ENCODE measurements around the gene NECTIN3. TPM values are rescaled to one million over a fixed set of nuclear protein-coding genes. Genes with fewer than 3 reads are reported as not detected.

The NECTIN3 gene
- total and polyA plus RNA-seq, 10 of the 15 experiments (the other 5 are each of a cell fraction or from before 2014, with no cell fraction given), result 0.21 TPM; not detected in 9

- Histone ChIP-seq H3K4me2 (ENCODE audit: control insufficient read depth, insufficient read depth) (no peak overlapping the region), H3K9me3 (replicated peaks; ENCODE audit: control insufficient read depth, insufficient read depth, low read length) (no peaks in the 10 kb centered on the region), H3K79me2 (ENCODE audit: control insufficient read depth, insufficient read depth, low read length) (no peaks in the 10 kb centered on the region), H3K27me3 (replicated peaks in 1 of 2; ENCODE audit: control insufficient read depth in 2 of 2, insufficient read depth in 2 of 2, low read length in 1 of 2) (no peaks in the 10 kb centered on the region), H4K20me1 (ENCODE audit: control insufficient read depth, insufficient read depth) (no peaks in the 10 kb centered on the region), H3K9ac (ENCODE audit: control insufficient read depth, insufficient read depth, low read length) (no peak overlapping the region), H2AFZ (ENCODE audit: control insufficient read depth, low read depth, low read length) (no peak overlapping the region), H3K36me3 (ENCODE audit: control insufficient read depth in 2 of 2, insufficient read depth in 2 of 2, low read length in 1 of 2) (no peaks in the 10 kb centered on the region), H3K4me3 (no peak overlapping the region), H3K27ac (ENCODE audit: control insufficient read depth, insufficient read depth) (no peak overlapping the region), H3K4me1 (ENCODE audit: control insufficient read depth, insufficient read depth, low read length) (no peaks in the 10 kb centered on the region)
- ATAC-seq (no peak), DNase-seq (ENCODE audit: low read depth, low spot score) (no peak), FAIRE-seq (no peak)
- 5% methylated on average over 1 of the region's 1 CpG for WGBS (ENCODE audit: insufficient coverage, insufficient replicate concordance, low lambda C conversion rate, missing lambda C conversion rate)
- ChIA-PET POLR2A (no interaction called here), RAD21 (ENCODE audit: unreplicated experiment) (no interaction called here), CTCF (no interaction called here), SMC1A (ENCODE audit: uncharacterized antibody, unreplicated experiment) (interaction anchor here (1.7 kb wide), 1 partner anchor 16 kb away, joined by 4 read pairs; no protein-coding TSS in a partner anchor)
- in situ Hi-C loops (cut with MboI), result no loop called here
- no TSS peak for BruUV-seq (replicated peaks)
- intact Hi-C loops (cut with micrococcal nuclease; ENCODE audit: unreplicated experiment), result no loop called here
- TF ChIP-seq BHLHE40 (IDR thresholded peaks at IDR 0.05; ENCODE audit: borderline replicate concordance in 1 of 2, low read depth in 2 of 2, low read length in 1 of 2) (no peak), SRF (IDR thresholded peaks at IDR 0.05; ENCODE audit: low read depth in 2 of 2, low read length in 2 of 2) (no peak), POU2F2 (IDR thresholded peaks at IDR 0.05; ENCODE audit: borderline replicate concordance, low read depth, low read length) (no peak), EZH2 (IDR thresholded peaks at IDR 0.05; ENCODE audit: borderline replicate concordance, control insufficient read depth, low read depth, low read length) (no peak), REST (IDR thresholded peaks at IDR 0.05; ENCODE audit: low read depth, low read length) (no peak), HDAC2 (IDR thresholded peaks at IDR 0.05) (no peak), SIX5 (IDR thresholded peaks at IDR 0.05; ENCODE audit: low read depth, low read length, severe bottlenecking) (no peak), ZNF592 (IDR thresholded peaks at IDR 0.05) (no peak), CBX5 (IDR thresholded peaks at IDR 0.05; ENCODE audit: low read depth) (no peak), KDM1A (IDR thresholded peaks at IDR 0.05; ENCODE audit: borderline replicate concordance) (no peak), CBX3 (IDR thresholded peaks at IDR 0.05; ENCODE audit: borderline replicate concordance, low read depth) (no peak)
- TF ChIP-seq, protein P1, sequence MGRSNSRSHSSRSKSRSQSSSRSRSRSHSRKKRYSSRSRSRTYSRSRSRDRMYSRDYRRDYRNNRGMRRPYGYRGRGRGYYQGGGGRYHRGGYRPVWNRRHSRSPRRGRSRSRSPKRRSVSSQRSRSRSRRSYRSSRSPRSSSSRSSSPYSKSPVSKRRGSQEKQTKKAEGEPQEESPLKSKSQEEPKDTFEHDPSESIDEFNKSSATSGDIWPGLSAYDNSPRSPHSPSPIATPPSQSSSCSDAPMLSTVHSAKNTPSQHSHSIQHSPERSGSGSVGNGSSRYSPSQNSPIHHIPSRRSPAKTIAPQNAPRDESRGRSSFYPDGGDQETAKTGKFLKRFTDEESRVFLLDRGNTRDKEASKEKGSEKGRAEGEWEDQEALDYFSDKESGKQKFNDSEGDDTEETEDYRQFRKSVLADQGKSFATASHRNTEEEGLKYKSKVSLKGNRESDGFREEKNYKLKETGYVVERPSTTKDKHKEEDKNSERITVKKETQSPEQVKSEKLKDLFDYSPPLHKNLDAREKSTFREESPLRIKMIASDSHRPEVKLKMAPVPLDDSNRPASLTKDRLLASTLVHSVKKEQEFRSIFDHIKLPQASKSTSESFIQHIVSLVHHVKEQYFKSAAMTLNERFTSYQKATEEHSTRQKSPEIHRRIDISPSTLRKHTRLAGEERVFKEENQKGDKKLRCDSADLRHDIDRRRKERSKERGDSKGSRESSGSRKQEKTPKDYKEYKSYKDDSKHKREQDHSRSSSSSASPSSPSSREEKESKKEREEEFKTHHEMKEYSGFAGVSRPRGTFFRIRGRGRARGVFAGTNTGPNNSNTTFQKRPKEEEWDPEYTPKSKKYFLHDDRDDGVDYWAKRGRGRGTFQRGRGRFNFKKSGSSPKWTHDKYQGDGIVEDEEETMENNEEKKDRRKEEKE (IDR thresholded peaks at IDR 0.05), result no peak
Measured at GRCh38 chr3:111152496-111152895, 80.9 kb downstream of the NECTIN3 start.

Data from GM12878 (cell line).